Mesendoderm (in vitro differentiated cells): ENCODE data around the gene PER1.

Experiments used
- DNase-seq: peaks from one replicate; pipeline ENCODE4 v3.0.0; 2013
- H2AK5ac ChIP-seq: 2 replicates; pipeline ENCODE4 v1.6.1; 2013; ENCODE audit warnings: low read length, inconsistent platforms
- H2BK120ac ChIP-seq: 2 replicates; pipeline ENCODE4 v1.6.1; 2013; ENCODE audit warnings: low read depth, mild to moderate bottlenecking, low read length, moderate library complexity, mixed read lengths
- H2BK15ac ChIP-seq: replicated peaks from 2 replicates; pipeline ENCODE4 v1.6.1; 2013; ENCODE audit warnings: low read depth, mild to moderate bottlenecking, moderate library complexity
- H2BK5ac ChIP-seq: 2 replicates; pipeline ENCODE4 v1.6.1; 2013; ENCODE audit warnings: low read length, inconsistent platforms
- H3K18ac ChIP-seq: 2 replicates; pipeline ENCODE4 v1.6.1; 2013; ENCODE audit warnings: mild to moderate bottlenecking, low read length, mixed read lengths
- H3K23ac ChIP-seq: one replicate; pipeline ENCODE4 v1.6.1; 2013; ENCODE audit warnings: low read length
- H3K27ac ChIP-seq: 2 replicates; pipeline ENCODE4 v1.5.1; 2013; ENCODE audit warnings: low read depth, mild to moderate bottlenecking, inconsistent platforms, low read length, moderate library complexity
- H3K27me3 ChIP-seq: 2 replicates; pipeline ENCODE4 v1.6.1; 2013; ENCODE audit warnings: low read length, control low read depth, mild to moderate bottlenecking, inconsistent platforms; ENCODE audit not compliant: insufficient read depth, poor library complexity
- H3K36me3 ChIP-seq: 2 replicates; pipeline ENCODE4 v1.6.1; 2013; ENCODE audit warnings: low read length, inconsistent platforms; ENCODE audit not compliant: control insufficient read depth, insufficient read depth
- H3K4ac ChIP-seq: one replicate; pipeline ENCODE4 v1.6.1; 2013; ENCODE audit warnings: low read depth, mild to moderate bottlenecking, low read length, moderate library complexity
- H3K4me1 ChIP-seq: 2 replicates; pipeline ENCODE4 v1.6.1; 2013; ENCODE audit warnings: low read depth, low read length, inconsistent platforms; ENCODE audit not compliant: control insufficient read depth
- H3K4me2 ChIP-seq: 2 replicates; pipeline ENCODE4 v1.6.1; 2013; ENCODE audit warnings: low read length
- H3K4me3 ChIP-seq: 2 replicates; pipeline ENCODE4 v1.5.1; 2013; ENCODE audit warnings: mild to moderate bottlenecking, low read length
- H3K56ac ChIP-seq: one replicate; pipeline ENCODE4 v1.6.1; 2013; ENCODE audit warnings: low read length
- H3K79me1 ChIP-seq: 2 replicates; pipeline ENCODE4 v1.6.1; 2013; ENCODE audit warnings: low read length, inconsistent platforms
- H3K79me2 ChIP-seq: 2 replicates; pipeline ENCODE4 v1.6.1; 2013; ENCODE audit warnings: mild to moderate bottlenecking, low read length; ENCODE audit not compliant: control insufficient read depth, insufficient read depth
- H3K9ac ChIP-seq: 2 replicates; pipeline ENCODE4 v1.6.1; 2013; ENCODE audit warnings: low read length, inconsistent platforms
- H4K5ac ChIP-seq: one replicate; pipeline ENCODE4 v1.6.1; 2013; ENCODE audit warnings: low read length
- H4K8ac ChIP-seq: one replicate; pipeline ENCODE4 v1.6.1; 2013; ENCODE audit warnings: low read depth, mild to moderate bottlenecking, control low read depth, low read length, moderate library complexity
- WGBS: extraction: QIAGEN DNeasy Blood & Tissue Kit; methylation state at CpG from one replicate; pipeline ENCODE4 v1.1.7; 2013; ENCODE audit warnings: low lambda C conversion rate, missing lambda C conversion rate; ENCODE audit not compliant: insufficient coverage; ENCODE audit errors: extremely low coverage; 5-methylcytosine and 5-hydroxymethylcytosine counted together

PER1 gene

DNA sequence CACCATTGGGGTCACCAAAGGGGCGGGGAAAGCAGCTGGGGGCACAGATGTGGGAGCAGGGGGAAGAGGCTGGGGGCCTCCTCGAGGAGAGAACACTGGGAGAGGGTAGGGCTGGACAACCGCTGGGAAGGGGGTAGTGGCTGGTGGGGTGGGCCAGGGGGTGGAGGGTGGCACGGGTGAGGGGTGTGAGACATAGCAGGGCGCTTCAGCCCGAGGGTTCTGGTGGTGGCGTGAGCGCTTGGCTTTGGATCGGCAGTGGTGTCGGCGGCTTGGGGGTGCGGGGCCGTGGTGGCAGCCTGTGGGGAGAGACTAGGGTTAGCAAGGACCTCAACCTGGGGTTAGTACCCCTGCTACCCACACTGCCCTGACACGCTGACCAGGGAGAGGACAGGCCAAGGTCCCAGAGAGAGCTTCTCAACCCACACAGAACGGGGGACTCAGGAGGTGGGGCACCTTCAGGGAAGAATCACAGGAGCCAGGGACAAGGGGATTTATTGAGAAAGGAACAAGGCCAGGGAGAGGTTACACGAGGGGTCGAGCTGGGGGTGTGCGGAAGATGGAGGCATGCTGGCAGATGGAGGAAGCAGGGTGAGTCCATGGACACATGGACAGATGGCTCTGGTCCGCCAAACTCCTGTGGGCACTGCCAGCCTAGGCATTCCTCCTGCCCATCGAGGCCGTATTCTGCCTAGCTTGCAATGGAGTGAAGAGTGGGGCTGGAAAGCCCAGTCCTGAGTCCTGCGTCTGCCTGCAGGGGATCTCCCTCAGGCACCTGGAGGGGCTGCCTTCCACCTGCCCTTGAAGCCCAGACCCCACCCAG is 8.4 kb downstream of the PER1 start:
- Histone ChIP-seq H3K56ac (no peak overlapping the region), H3K79me2 (no peaks in the 10 kb centered on the region), H3K9ac (no peak overlapping the region), H3K4ac (no peak overlapping the region), H3K27me3 (no peaks in the 10 kb centered on the region), H4K5ac (no peak overlapping the region), H3K4me1 (no peaks in the 10 kb centered on the region), H3K18ac (no peak overlapping the region), H2BK5ac (no peak overlapping the region), H4K8ac (no peak overlapping the region), H3K23ac (no peak overlapping the region), H2BK120ac (no peak overlapping the region), H2AK5ac (no peak overlapping the region), H3K36me3 (peaks cover 6% of the 10 kb centered on the region), H3K4me3 (no peak overlapping the region), H2BK15ac (no peak overlapping the region), H3K27ac (no peak overlapping the region), H3K79me1 (no peaks in the 10 kb centered on the region), H3K4me2 (no peak overlapping the region)
- no CpG with 5 or more reads among the region's 22 CpGs for WGBS
- DNase-seq, result no peak

DNA sequence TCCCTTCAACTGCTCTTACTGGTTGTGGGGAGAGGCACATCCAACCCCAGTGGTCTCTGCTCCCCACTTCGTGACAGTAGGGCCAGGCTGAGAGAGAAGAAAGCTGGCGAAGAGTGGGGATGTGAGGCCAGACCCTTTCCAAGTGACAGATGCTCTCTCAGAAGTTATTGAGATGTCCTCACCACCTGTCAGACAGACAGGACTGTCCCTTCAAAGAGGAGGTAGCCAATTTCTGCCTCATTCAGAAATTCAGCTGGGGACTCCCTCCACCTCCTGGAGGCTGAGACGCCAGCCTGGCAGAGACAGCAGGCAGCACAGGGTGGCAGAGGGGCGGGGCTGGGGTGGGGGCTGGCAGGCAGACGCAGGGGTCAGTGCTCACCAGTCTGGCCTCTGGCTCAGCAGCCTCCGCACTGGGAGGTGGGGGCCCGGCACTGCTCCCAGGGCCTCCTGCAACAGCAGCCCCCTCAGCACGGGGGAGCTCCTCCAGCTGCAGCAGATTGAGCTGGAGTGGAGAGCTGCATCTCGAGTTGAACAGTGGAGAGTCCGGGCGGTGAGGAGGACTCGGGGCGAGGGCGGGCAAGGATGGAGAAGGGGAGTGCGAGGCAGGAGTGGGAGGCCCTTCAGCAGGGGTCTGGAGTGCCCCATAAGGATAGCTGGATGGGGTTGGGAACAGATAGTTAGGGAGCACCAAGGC is 9.2 kb downstream of the PER1 start:
- no CpG with 5 or more reads among the region's 15 CpGs for WGBS
- Histone ChIP-seq H4K8ac (no peak overlapping the region), H3K4ac (no peak overlapping the region), H3K27me3 (no peaks in the 10 kb centered on the region), H3K79me1 (no peaks in the 10 kb centered on the region), H4K5ac (no peak overlapping the region), H3K36me3 (peaks cover 6% of the 10 kb centered on the region), H3K27ac (no peak overlapping the region), H3K4me1 (no peaks in the 10 kb centered on the region), H3K23ac (no peak overlapping the region), H2BK5ac (no peak overlapping the region), H2AK5ac (no peak overlapping the region), H3K18ac (no peak overlapping the region), H3K4me2 (no peak overlapping the region), H3K9ac (no peak overlapping the region), H3K56ac (no peak overlapping the region), H3K79me2 (no peaks in the 10 kb centered on the region), H3K4me3 (no peak overlapping the region), H2BK120ac (no peak overlapping the region), H2BK15ac (no peak overlapping the region)
- DNase-seq, result no peak

DNA sequence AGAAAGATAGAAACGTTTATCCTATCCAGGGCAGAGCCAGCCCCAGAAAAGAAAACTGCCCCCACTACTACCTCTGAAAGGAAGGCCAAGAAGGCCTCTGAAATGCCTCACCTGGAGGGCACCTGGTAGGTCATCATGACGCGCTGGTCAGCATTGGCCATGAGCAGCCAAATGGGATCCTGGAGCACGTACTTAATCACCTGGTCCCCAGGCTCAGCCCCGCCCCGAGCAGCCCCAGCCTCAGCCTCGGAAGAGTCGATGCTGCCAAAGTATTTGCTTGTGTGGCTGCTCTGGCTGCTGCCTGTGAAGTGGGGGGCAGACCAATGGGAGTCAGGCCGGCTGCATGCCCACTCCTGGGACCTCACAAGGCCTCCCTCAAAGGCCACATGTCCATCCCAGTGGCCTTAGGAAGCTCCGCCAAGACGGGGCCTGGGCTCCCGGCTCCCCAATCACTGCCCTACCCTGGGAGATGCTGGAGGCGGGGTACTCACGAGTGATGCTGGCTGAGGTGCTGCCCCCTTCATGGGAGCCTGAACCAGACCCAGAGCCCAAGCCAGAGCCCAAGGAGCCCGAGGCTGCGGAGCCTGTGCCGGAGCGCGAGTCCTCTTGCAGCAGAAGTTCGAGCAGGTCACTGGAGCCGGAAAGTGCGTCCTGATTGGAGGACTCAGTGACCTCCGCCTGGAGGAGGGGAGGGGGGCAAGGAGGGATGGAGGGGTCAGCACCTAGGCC is 9.9 kb downstream of the PER1 start:
- Histone ChIP-seq H2AK5ac (no peak overlapping the region), H3K36me3 (peaks cover 6% of the 10 kb centered on the region), H4K5ac (no peak overlapping the region), H2BK5ac (no peak overlapping the region), H2BK15ac (no peak overlapping the region), H3K27ac (no peak overlapping the region), H3K4me3 (no peak overlapping the region), H3K56ac (no peak overlapping the region), H2BK120ac (no peak overlapping the region), H3K23ac (no peak overlapping the region), H3K18ac (no peak overlapping the region), H3K79me1 (no peaks in the 10 kb centered on the region), H3K4me2 (no peak overlapping the region), H3K4ac (no peak overlapping the region), H3K4me1 (peaks cover 3% of the 10 kb centered on the region), H4K8ac (no peak overlapping the region), H3K9ac (no peak overlapping the region), H3K27me3 (peaks cover 2% of the 10 kb centered on the region), H3K79me2 (no peaks in the 10 kb centered on the region)
- no CpG with 5 or more reads among the region's 23 CpGs for WGBS
- DNase-seq, result no peak

DNA sequence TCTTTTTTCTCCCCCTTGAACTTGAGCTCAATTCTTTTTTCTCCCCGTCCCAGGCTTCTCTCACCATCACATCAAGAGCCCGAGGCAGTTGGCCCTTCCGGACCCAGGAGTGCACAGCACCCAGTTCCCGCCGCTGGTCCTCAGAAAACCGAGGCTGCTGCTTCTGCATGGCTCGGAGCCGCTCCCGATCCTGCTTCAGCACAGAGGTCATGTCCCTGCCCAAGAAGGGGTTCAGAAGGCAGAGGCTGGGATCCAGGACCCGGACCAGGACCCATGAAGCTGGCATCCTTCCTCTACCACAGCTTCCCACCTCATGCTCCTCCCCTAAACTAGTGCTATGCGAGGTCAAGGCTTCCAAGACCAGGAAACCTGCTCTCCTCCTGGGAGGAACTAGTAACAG is 10.5 kb downstream of the PER1 start:
- H3K79me1 ChIP-seq, result no peaks in the 10 kb centered on the region
- H3K4me1 ChIP-seq, result peaks cover 3% of the 10 kb centered on the region
- H3K4me3 ChIP-seq, result no peak overlapping the region
- no peak overlapping the region for H4K5ac ChIP-seq
- peaks cover 6% of the 10 kb centered on the region for H3K36me3 ChIP-seq
- no peak overlapping the region for H2BK5ac ChIP-seq
- H4K8ac ChIP-seq, result no peak overlapping the region
- H2BK15ac ChIP-seq, result no peak overlapping the region
- no peak overlapping the region for H3K23ac ChIP-seq
- no peak overlapping the region for H2BK120ac ChIP-seq
- no peak overlapping the region for H3K56ac ChIP-seq
- no peak overlapping the region for H2AK5ac ChIP-seq
- H3K9ac ChIP-seq, result no peak overlapping the region
- H3K27ac ChIP-seq, result no peak overlapping the region
- H3K18ac ChIP-seq, result no peak overlapping the region
- no peak overlapping the region for H3K4me2 ChIP-seq
- H3K79me2 ChIP-seq, result no peaks in the 10 kb centered on the region
- no peak overlapping the region for H3K4ac ChIP-seq
- H3K27me3 ChIP-seq, result peaks cover 2% of the 10 kb centered on the region
- WGBS, result no CpG with 5 or more reads among the region's 11 CpGs
- no peak for DNase-seq

DNA sequence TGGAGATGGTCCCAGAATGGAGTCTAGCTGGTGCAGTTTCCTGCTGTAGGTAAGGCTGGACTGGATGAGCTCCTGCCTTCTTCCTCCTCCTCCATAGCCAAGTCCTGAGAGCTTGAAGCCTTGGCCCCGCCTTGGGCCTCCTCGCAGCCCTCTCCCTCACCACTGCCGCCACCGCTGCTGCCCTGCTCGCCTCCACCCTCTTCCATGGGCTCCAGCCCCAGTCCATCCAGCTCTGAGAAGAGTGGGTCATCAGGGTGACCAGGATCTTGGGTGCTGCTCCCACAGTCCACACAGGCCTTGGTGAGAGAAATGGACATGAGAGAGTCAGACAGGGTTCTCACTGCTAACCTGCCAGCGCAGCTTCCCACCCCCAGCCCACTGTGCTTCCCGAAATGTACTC is 11.2 kb downstream of the PER1 start:
- Histone ChIP-seq H3K23ac (no peak overlapping the region), H3K4me2 (no peak overlapping the region), H2BK5ac (no peak overlapping the region), H4K5ac (no peak overlapping the region), H3K27me3 (peaks cover 2% of the 10 kb centered on the region), H3K4me1 (peaks cover 3% of the 10 kb centered on the region), H2BK15ac (no peak overlapping the region), H2AK5ac (no peak overlapping the region), H3K56ac (no peak overlapping the region), H3K27ac (no peak overlapping the region), H3K79me1 (no peaks in the 10 kb centered on the region), H2BK120ac (no peak overlapping the region), H3K18ac (no peak overlapping the region), H4K8ac (no peak overlapping the region), H3K4ac (no peak overlapping the region), H3K4me3 (no peak overlapping the region), H3K9ac (no peak overlapping the region), H3K79me2 (no peaks in the 10 kb centered on the region), H3K36me3 (peaks cover 3% of the 10 kb centered on the region)
- no CpG with 5 or more reads among the region's 7 CpGs for WGBS
- no peak for DNase-seq
